RWPE1 (cell line): ENCODE measurements around the gene FNBP1L.

Experiments
- CTCF ChIA-PET: fragments of 350-600 bp; sonication (Branson Sonifier 250); formaldehyde crosslinking; extraction: SDS; loops from one replicate; lab custom pipeline; 2021; lab: Yijun Ruan, JAX
- POLR2A ChIA-PET: fragments of 400-600 bp; formaldehyde crosslinking; extraction: SDS; loops from one replicate; lab custom pipeline; 2020; ENCODE audit warnings: antibody characterized with exemption; ENCODE audit not compliant: low non-redundant PET; lab: Yijun Ruan, JAX
- DNase-seq: peaks from one replicate; pipeline ENCODE4 v3.0.0; 2012; ENCODE audit warnings: low spot score
- H3K27ac ChIP-seq: fragments of 450-650 bp; 2 replicates; pipeline ENCODE4 v1.5.1; 2017
- TF ChIP-seq, protein P1 (sequence below): fragments of 450-650 bp; conservative IDR thresholded peaks from 2 replicates; pipeline ENCODE4 v1.5.1; 2017; ENCODE audit warnings: low read depth, mild to moderate bottlenecking

FNBP1L gene

DNA sequence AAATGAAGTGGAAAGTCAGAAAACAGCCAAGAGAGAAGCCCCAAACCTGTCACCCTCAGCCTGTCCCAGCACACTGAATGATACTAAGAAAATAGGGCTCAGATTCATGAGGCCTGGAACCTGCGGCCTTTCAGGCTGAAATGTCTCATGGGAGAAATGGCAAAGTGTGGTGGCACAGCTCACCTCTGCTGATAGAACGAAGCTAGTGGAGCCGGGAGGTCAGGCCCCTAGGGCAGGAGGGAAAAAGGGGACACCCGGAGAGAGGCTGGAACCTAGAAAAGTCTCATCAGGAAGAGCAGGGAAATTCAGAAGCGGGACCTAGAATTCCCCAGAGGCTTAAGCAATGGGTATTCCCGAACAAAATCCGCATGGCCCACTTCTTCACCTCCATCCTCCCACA is 126.6 kb downstream of the FNBP1L start:
- POLR2A ChIA-PET: no interaction called here
- no peak for DNase-seq
- TF ChIP-seq, protein P1, sequence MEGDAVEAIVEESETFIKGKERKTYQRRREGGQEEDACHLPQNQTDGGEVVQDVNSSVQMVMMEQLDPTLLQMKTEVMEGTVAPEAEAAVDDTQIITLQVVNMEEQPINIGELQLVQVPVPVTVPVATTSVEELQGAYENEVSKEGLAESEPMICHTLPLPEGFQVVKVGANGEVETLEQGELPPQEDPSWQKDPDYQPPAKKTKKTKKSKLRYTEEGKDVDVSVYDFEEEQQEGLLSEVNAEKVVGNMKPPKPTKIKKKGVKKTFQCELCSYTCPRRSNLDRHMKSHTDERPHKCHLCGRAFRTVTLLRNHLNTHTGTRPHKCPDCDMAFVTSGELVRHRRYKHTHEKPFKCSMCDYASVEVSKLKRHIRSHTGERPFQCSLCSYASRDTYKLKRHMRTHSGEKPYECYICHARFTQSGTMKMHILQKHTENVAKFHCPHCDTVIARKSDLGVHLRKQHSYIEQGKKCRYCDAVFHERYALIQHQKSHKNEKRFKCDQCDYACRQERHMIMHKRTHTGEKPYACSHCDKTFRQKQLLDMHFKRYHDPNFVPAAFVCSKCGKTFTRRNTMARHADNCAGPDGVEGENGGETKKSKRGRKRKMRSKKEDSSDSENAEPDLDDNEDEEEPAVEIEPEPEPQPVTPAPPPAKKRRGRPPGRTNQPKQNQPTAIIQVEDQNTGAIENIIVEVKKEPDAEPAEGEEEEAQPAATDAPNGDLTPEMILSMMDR: no peak
- CTCF ChIA-PET: interaction anchor here (0.6 to 0.7 kb wide), 2 partner anchors 13 to 504 kb away, joined by 3 read pairs; no protein-coding TSS in a partner anchor
- peak overlapping the region; percentile 58 for H3K27ac ChIP-seq

DNA sequence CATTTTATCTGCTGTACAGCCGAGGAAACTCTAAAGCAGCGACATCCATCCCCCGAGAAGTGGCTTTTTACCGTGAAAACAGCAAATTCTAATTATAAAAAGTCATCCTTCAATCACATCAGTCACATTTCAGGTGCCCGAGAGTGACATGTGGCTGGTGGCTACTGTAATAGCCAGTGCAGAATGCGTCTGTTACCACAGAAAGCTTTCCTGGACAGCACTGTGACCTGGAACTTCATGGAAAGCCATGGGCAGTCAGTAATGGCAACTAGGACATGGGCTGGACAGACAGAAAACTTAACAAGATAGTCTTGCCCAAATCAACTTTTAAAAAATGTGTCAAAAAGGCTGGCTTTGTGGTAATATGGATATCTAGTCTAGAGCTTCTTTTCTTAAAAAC is 127.1 kb downstream of the FNBP1L start:
- H3K27ac ChIP-seq: peak overlapping the region; percentile 58
- TF ChIP-seq, protein P1: no peak
- CTCF ChIA-PET: interaction anchor here (0.6 to 0.7 kb wide), 2 partner anchors 13 to 504 kb away, joined by 3 read pairs; no protein-coding TSS in a partner anchor
- POLR2A ChIA-PET: no interaction called here
- DNase-seq: no peak

DNA sequence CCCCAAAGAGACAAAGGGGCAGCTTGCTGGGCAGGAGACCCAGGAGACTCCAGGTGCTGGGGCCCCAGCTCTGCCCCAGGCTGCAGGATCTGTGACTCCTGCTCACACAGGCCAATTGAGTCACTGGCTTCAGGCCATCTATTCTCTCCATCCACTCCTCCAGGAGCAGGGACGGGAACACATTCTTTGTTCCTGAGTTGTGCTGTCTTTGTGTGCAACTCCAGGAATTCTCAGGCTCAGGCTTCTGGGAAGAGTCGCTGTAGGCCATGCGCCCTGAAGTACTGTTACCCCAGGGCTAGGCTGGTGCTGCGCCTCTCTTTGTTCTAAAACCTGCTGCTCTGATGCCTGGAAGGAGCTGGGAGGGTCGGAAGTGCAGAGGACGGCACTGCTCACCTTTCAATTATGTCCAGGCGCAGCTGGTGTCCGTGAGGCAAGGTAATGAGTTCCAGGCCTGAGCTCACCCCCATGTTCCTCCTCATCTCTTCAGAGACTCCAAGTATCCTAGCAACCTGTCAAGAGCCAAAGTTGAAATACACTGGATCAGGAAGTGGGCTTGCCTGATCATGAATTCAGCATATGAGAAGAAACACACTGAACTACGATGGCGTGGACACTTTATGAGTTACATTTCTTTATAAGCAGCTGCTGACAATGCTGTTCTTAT is 127.8 kb downstream of the FNBP1L start:
- peak overlapping the region; percentile 58 for H3K27ac ChIP-seq
- no peak for DNase-seq
- ChIA-PET POLR2A (no interaction called here), CTCF (interaction anchor here (1.0 kb wide), 1 partner anchor 16 kb away, joined by 3 read pairs; no protein-coding TSS in a partner anchor)
- TF ChIP-seq, protein P1: no peak

DNA sequence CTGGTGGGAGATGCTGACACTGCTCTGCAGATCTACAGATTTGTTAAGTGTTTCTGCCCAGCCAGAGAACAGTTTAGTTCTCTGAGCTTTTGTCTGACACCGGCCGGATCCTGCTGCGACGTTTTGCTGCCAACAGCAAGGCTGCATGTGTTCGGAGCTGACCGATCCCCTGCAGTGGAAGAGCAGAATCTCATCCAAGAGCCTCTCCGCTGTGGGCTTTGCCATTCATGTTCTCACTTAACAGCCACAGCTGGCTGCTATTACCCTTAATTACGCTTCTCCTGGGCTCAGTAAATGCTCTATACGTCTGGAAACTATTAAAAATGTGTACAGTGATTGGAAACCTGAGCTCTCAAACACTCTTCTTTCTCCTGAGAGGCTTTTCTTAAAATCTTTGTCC is 128.4 kb downstream of the FNBP1L start:
- POLR2A ChIA-PET: no interaction called here
- peak overlapping the region; percentile 58 for H3K27ac ChIP-seq
- TF ChIP-seq, protein P1: no peak
- no peak for DNase-seq
- CTCF ChIA-PET: interaction anchor here (1.0 kb wide), 1 partner anchor 16 kb away, joined by 3 read pairs; no protein-coding TSS in a partner anchor

DNA sequence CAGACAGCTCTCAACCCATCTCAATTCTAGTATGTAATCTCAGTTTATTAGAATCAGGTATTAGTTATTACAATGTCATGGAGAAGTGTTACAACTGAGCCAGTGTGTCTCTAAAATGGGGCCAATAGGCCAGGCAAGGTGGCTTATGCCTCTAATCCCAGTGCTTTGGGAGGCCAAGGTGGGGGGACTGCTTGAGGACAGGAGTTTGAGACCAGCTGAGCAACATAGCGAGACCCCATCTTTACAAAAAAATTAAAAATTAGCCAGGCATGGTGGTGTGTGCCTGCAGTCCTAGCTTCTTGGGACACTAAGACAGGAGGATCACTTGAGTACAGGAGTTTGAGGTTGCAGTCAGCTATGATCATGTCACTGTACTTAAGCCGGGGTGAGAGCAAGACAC is 128.8 kb downstream of the FNBP1L start:
- TF ChIP-seq, protein P1: no peak
- peak overlapping the region; percentile 58 for H3K27ac ChIP-seq
- ChIA-PET CTCF (no interaction called here), POLR2A (interaction anchor here (0.6 kb wide), 1 partner anchor 12 kb away, joined by 4 read pairs; no protein-coding TSS in a partner anchor)
- no peak for DNase-seq

DNA sequence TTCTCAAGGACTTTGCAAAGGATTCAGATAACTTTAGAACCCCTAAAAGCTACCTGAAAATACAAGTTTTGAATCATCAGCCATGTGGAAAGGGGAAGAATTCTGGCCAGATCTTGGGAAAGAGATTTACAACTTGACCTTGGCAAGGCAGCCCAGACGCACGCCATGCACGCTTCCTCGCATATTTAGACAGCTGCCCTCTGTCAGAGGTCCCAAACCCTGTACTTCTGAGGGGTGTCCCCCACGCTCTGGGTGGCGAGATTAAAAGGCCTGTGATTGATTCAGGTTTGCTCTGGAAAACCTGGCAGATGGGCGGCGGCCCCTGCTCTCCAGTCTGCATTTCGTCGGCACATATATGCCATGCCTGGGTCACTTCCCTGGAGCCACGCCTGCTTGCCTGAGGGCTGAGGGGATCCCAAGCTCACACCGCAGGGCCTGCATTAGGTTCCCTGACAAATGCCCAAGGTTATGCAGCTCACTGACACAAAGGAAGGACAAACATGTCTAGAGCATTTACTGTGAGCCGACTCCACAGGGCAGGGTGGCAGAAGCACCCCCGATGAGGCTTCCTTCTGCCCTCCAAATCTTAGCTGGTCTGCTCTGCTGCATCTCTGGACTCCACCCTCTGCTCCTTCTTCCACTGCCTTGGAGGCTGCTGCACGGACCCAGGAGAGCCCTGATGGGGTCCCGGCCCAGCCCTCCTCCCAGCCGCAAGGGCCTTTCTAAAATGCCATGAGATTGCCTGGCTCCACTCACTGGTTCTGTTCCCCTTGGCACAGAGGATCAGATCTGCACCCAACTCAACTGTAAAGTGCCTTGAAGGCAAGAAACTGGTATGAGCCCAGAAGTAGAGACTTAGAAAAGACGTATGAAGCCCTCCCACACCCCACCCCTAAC is 129.9 kb downstream of the FNBP1L start:
- ChIA-PET POLR2A (no interaction called here), CTCF (interaction anchor here (0.7 kb wide), 1 partner anchor 23 kb away, joined by 3 read pairs; no protein-coding TSS in a partner anchor)

More for the DNA sequence above, 129.9 kb downstream of the FNBP1L start:
- TF ChIP-seq, protein P1: no peak
- H3K27ac ChIP-seq: peak overlapping the region; percentile 64
- DNase-seq: no peak
